Activated naive CD4-positive, alpha-beta T cell treated with anti-CD3 and anti-CD28 coated beads, Interleukin-2, amount 50 U/mL, for 24 hours (primary cell): ENCODE measurements around the gene PLA2G4A.

Source experiments
- H3K27ac Mint-ChIP-seq: one replicate; pipeline ENCODE4 v1.8.0; 2021; ENCODE audit warnings: mild to moderate bottlenecking, mixed read lengths
- H3K27me3 Mint-ChIP-seq: one replicate; pipeline ENCODE4 v1.8.0; 2021; ENCODE audit warnings: mixed read lengths
- H3K36me3 Mint-ChIP-seq: one replicate; pipeline ENCODE4 v1.8.0; 2021; ENCODE audit warnings: mixed read lengths
- H3K4me1 Mint-ChIP-seq: one replicate; pipeline ENCODE4 v1.8.0; 2021; ENCODE audit warnings: mixed read lengths
- H3K4me3 Mint-ChIP-seq: one replicate; pipeline ENCODE4 v1.8.0; 2021; ENCODE audit warnings: mild to moderate bottlenecking, mixed read lengths
- H3K9me3 Mint-ChIP-seq: one replicate; pipeline ENCODE4 v1.8.0; 2021; ENCODE audit warnings: mixed read lengths

Gene PLA2G4A

DNA sequence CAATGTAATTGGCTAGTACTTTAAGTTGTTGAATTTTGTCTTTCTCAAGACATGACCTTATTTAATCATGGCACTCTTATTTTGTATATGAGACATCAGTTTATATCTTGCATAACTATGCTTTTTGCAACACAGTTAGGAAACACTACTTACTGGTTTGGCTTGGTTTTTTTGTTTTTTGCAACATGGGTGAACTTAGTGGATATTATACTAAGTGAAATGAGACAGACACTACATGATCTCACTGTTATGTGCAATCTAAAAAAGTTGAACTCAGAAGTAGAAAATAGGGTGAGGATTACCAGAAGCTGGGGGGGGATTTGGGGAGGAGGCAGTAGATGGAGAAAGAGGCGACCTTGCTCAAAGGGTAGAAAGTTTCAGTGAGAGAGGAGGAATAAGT is 132.1 kb downstream of the PLA2G4A start:
- no peaks in the 10 kb centered on the region for H3K36me3 Mint-ChIP-seq
- peaks cover 4% of the 10 kb centered on the region for H3K27me3 Mint-ChIP-seq
- H3K9me3 Mint-ChIP-seq: no peaks in the 10 kb centered on the region
- no peak overlapping the region for H3K27ac Mint-ChIP-seq
- H3K4me1 Mint-ChIP-seq: no peaks in the 10 kb centered on the region
- H3K4me3 Mint-ChIP-seq: no peak overlapping the region

DNA sequence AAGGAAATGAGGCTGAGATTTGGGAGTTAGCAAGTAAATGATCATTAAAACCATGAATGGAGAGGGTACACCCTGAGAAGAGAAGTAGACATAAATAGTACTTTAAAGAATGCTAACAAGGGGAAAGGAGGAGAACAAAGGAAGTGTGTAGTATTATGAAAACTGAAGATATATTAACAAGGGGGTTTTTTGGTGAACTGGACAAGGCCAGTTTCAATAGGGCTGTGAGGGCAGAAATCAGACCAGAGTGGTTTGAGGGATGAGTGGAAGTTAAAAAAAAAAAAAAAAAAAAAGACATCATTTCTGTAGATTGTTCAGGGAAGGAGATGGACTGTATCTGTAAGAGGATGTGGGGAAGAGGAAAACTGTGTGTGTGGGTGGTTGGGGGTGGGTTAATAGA is 137.1 kb downstream of the PLA2G4A start:
- no peaks in the 10 kb centered on the region for H3K4me1 Mint-ChIP-seq
- no peaks in the 10 kb centered on the region for H3K36me3 Mint-ChIP-seq
- H3K4me3 Mint-ChIP-seq: no peak overlapping the region
- H3K27ac Mint-ChIP-seq: no peak overlapping the region
- H3K27me3 Mint-ChIP-seq: peaks cover 6% of the 10 kb centered on the region
- H3K9me3 Mint-ChIP-seq: no peaks in the 10 kb centered on the region

DNA sequence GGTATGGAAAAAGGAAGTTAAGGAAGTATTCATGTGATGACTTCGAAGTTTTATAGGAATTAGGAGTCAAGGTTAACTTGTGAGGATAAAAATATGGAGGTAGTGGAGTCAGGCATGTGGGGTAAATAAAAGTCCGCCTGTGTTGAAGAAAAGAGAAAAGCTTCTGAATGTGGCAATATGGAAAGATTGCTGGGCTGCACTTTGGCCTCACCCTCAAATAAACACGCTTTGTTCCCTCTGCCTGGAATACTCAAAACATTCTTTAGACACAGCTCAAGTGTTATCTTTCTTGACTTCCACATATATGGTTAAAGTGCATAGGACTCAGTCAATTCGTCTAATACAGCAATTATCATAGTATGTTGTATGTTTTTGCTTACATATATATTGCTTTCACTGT is 137.7 kb downstream of the PLA2G4A start:
- H3K4me1 Mint-ChIP-seq: no peaks in the 10 kb centered on the region
- no peak overlapping the region for H3K4me3 Mint-ChIP-seq
- H3K9me3 Mint-ChIP-seq: no peaks in the 10 kb centered on the region
- no peak overlapping the region for H3K27ac Mint-ChIP-seq
- H3K27me3 Mint-ChIP-seq: peaks cover 6% of the 10 kb centered on the region
- H3K36me3 Mint-ChIP-seq: no peaks in the 10 kb centered on the region

DNA sequence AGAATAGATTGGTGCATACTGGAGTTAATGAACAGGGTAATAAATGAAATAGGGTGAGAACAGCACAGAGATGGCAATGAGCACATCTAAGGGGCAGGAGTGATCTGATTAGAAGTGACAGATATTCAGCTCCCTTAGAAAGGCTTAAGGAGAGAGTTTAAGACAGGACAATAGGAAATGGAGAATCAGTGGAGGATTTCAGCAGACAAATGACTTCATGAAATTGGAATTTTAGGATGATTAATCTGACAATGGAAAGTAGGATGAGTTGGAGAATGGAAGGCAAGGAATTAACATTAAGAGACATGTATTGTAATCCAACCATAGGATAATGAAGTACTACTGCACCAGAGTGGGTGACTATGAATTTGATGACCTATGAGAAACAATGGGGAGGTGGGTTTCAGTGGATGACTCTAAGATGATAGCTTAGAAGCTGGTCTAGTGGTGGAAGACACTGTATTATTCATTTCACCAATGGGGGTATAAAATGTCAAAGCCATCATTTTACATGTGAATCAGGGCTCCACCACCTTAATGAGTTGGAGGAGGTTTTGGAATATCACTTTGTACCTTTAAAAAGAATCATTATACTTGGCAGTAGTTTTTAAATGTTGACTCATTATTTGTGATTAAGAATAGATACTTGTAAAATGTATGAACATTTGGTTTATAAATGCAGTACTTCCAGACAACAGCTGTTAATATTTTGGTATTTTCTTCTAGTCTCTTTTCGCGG is 139.1 kb downstream of the PLA2G4A start:
- no peaks in the 10 kb centered on the region for H3K4me1 Mint-ChIP-seq
- no peaks in the 10 kb centered on the region for H3K36me3 Mint-ChIP-seq
- no peaks in the 10 kb centered on the region for H3K9me3 Mint-ChIP-seq

DNA sequence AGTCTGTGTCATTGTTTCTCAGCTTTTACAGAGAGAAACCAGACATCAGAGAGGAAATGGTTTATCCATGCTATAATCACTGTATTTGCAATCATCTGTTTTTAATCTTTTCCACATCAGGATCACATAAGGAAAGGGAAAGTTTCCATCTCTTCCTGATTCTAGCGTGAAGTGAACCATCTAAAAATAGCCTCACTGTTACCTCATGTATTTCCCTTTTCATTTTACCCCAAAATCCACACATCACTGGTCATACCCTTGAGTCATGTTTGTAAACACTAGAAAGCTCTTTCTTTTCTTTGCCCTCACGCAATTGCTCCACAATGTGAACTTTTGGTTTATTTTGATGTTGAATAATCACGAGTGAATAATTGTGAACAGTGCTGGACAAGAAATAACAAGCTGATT is 146.0 kb downstream of the PLA2G4A start:
- no peaks in the 10 kb centered on the region for H3K9me3 Mint-ChIP-seq
- no peak overlapping the region for H3K27ac Mint-ChIP-seq
- H3K4me3 Mint-ChIP-seq: no peak overlapping the region
- H3K4me1 Mint-ChIP-seq: no peaks in the 10 kb centered on the region
- H3K27me3 Mint-ChIP-seq: peaks cover 14% of the 10 kb centered on the region
- no peaks in the 10 kb centered on the region for H3K36me3 Mint-ChIP-seq

More for the DNA sequence above, 139.1 kb downstream of the PLA2G4A start:
- no peak overlapping the region for H3K27ac Mint-ChIP-seq
- H3K27me3 Mint-ChIP-seq: peaks cover 7% of the 10 kb centered on the region
- no peak overlapping the region for H3K4me3 Mint-ChIP-seq

DNA sequence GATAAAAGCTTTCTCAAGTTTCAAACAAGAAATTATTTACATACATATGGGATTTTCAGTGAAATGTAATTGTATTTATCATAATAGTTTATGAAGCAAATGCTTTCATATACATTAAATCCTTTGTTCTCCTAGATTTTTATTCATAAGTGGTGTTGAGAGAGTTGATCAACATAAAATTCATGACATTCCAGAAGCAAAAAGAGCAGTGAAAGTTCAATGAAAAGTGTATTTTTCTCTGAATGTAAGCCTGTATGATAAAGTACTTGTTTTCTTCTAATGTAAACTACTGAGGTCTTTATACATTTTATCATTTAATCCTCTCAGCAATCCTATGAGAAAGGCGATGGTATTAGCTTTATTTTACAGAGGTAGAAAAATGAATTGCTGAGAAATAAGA is 146.5 kb downstream of the PLA2G4A start:
- H3K4me1 Mint-ChIP-seq: no peaks in the 10 kb centered on the region

DNA sequence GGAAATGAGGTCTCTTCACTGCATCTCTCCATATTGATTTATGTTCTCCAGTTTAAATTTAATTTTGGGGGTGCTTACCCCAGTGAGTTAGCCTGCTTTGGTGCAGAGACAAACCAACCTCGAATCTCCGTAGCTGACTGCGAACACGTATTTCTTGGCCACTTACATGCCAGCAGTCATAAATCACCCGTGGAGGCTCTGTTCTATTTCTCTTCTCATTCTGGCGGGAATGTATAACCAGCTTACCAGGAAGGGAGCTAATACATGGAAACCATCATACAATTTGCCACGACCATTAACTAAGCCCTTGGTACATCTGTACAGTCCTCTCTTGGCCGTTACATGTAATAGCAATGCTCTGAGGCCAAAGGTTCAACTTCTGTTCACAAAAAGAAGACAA is 148.0 kb downstream of the PLA2G4A start:
- Mint-ChIP-seq H3K27ac (no peak overlapping the region), H3K4me1 (no peaks in the 10 kb centered on the region), H3K4me3 (no peak overlapping the region), H3K36me3 (no peaks in the 10 kb centered on the region), H3K9me3 (no peaks in the 10 kb centered on the region), H3K27me3 (peaks cover 13% of the 10 kb centered on the region)

More for the DNA sequence above, 146.5 kb downstream of the PLA2G4A start:
- H3K27me3 Mint-ChIP-seq: peaks cover 14% of the 10 kb centered on the region
- no peak overlapping the region for H3K4me3 Mint-ChIP-seq
- H3K27ac Mint-ChIP-seq: no peak overlapping the region
- no peaks in the 10 kb centered on the region for H3K36me3 Mint-ChIP-seq
- no peaks in the 10 kb centered on the region for H3K9me3 Mint-ChIP-seq

DNA sequence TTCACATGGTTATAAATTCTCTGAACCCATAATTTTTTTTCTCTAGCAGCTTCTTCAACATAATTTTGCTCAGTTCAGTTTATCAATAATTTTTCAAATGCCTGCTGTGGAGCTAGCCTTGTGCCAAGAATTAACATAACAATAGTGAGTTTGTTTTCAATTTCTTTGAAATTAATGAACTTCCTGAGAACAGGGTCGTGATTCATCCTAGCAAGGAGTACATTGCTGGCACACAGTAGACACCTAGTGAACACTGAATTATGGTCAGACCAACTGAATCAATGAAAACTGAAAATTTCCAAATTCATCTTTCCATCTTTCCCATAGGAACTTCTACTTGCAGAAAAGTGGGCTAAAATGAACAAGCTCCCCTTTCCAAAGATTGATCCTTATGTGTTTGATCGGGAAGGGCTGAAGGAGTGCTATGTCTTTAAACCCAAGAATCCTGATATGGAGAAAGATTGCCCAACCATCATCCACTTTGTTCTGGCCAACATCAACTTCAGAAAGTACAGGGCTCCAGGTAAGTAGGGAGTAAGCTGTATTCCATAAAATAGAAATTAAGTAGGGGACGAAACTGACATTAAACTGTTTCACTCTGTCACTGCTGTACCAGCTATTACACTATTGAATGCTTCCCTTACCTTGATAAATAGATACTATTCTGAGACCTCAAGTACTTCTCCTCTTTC is 148.7 kb downstream of the PLA2G4A start:
- H3K9me3 Mint-ChIP-seq: no peaks in the 10 kb centered on the region
- no peak overlapping the region for H3K27ac Mint-ChIP-seq
- peaks cover 13% of the 10 kb centered on the region for H3K27me3 Mint-ChIP-seq
- H3K4me1 Mint-ChIP-seq: no peaks in the 10 kb centered on the region
- H3K4me3 Mint-ChIP-seq: no peak overlapping the region
- no peaks in the 10 kb centered on the region for H3K36me3 Mint-ChIP-seq

DNA sequence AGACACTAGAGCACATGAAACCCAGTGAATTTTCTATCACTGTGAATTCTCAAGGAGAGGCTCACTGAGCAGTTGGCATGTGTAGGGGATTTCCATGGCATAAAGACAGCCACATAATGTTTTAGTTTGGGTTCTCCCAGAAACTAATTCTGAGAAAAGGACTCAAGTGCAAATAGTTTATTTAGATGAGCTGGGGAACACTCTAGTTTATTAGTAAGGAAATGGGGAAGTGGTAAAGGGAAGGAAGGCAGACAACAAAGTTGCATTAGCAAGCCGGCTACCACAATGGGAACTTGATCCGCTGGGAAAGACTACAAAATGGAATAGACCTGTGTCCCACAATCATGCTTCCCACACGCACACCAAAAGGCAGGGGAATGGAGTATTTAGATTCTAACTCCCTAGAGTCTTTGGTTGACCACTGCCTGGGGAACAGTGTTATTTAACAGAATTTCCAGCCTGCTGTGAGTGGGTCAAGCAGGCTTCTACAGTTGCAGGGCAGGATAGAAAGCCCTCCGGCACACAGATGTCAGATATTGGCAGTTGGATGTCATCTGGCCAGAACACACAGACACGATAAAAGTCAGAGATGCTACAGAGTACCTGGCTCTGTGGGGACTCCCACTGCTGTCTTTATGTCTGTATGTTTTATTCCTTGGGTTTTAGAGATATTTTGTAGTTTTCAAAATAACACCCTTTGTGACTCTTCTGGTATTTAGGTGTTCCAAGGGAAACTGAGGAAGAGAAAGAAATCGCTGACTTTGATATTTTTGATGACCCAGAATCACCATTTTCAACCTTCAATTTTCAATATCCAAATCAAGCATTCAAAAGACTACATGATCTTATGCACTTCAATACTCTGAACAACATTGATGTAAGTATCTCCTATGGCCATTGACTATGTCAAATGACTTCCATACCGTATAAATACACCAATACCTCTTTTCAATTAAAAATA is 150.1 kb downstream of the PLA2G4A start:
- H3K27me3 Mint-ChIP-seq: peaks cover 10% of the 10 kb centered on the region
- no peaks in the 10 kb centered on the region for H3K36me3 Mint-ChIP-seq
- H3K27ac Mint-ChIP-seq: no peak overlapping the region
- H3K9me3 Mint-ChIP-seq: no peaks in the 10 kb centered on the region
- H3K4me1 Mint-ChIP-seq: no peaks in the 10 kb centered on the region
- no peak overlapping the region for H3K4me3 Mint-ChIP-seq

DNA sequence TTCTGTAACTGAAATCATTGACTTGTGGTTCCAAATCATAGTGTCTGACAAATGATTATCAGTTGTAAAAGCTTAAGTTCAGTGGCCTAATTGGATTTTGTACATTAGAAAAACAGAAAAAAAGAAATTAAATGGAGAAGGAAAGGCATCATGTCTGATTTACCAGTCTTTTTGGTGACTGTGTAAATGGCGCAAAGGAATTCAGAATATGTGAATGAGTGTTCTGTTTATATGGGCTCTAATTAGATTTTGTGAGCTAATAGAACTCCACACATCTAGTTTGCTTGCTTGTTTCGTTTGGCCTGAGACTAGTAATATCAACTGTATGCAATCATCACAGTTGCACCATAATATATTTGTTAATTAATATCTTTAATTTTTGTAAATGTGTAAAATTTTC is 151.7 kb downstream of the PLA2G4A start:
- peaks cover 8% of the 10 kb centered on the region for H3K27me3 Mint-ChIP-seq
- no peaks in the 10 kb centered on the region for H3K4me1 Mint-ChIP-seq
- no peaks in the 10 kb centered on the region for H3K36me3 Mint-ChIP-seq
- H3K4me3 Mint-ChIP-seq: no peak overlapping the region
- H3K9me3 Mint-ChIP-seq: no peaks in the 10 kb centered on the region
- H3K27ac Mint-ChIP-seq: no peak overlapping the region

DNA sequence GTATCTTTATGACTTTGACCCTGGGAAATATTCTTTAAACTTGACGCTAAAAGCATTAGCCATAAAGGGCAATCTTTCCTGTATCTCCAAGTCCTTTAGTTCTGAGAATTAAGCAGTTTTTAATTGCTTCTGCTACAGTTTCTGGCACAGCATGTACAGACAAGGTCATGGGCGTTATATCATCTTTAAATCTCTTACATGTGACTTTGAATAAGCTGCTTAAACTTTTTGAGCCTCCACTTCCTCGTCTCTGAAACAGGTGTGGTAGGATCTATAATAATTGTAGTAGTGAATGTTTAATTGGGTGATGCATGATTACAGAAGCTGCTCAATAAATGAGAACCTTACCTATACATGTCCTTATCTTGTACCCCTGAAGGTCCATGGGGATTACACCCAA is 153.4 kb downstream of the PLA2G4A start:
- H3K4me3 Mint-ChIP-seq: no peak overlapping the region
- no peaks in the 10 kb centered on the region for H3K9me3 Mint-ChIP-seq
- H3K36me3 Mint-ChIP-seq: no peaks in the 10 kb centered on the region
- H3K27me3 Mint-ChIP-seq: peaks cover 5% of the 10 kb centered on the region
- H3K4me1 Mint-ChIP-seq: no peaks in the 10 kb centered on the region
- H3K27ac Mint-ChIP-seq: no peak overlapping the region

DNA sequence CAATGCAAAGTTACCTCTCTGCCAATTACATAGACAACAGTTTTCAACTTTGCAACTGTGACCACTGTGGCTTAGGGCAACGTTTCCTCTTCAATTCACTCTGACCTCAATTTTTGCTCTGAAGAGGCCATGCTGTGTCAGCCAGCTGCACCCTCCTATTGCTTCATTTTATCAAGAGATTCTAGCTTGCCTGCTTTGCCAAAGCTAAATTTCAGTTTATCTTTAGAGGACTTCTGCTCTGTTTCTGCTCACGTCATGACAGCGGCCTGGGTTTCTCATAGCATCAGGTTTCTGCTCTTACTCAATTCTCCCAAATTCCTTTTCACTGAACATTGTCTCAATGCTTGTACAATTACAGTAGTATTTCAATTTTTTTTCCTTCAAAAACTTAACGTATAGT is 154.6 kb downstream of the PLA2G4A start:
- H3K27me3 Mint-ChIP-seq: peaks cover 5% of the 10 kb centered on the region
- H3K4me1 Mint-ChIP-seq: no peaks in the 10 kb centered on the region
- H3K4me3 Mint-ChIP-seq: no peak overlapping the region
- H3K36me3 Mint-ChIP-seq: no peaks in the 10 kb centered on the region
- H3K9me3 Mint-ChIP-seq: no peaks in the 10 kb centered on the region
- H3K27ac Mint-ChIP-seq: no peak overlapping the region

DNA sequence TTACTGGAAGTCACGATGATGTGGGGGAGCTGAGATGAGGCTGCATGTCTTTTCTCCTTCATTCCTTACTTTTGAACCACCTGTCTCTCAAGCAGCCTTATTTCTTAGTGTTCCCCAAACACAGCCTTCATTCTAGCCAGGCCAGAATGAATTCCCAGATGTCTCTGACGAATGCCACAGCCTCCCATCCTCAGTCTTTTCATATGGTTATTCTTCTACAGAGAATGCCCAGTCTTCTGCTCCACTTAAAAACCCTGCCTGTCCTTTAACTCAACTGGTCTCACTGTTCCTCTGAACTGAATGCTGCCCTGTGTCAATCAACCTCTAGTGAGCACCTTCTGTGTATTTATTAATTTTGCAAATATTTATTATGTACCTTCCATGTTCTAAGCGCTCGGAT is 156.2 kb downstream of the PLA2G4A start:
- Mint-ChIP-seq H3K27me3 (peaks cover 4% of the 10 kb centered on the region), H3K36me3 (no peaks in the 10 kb centered on the region), H3K4me3 (no peak overlapping the region), H3K4me1 (no peaks in the 10 kb centered on the region), H3K27ac (no peak overlapping the region), H3K9me3 (no peaks in the 10 kb centered on the region)

DNA sequence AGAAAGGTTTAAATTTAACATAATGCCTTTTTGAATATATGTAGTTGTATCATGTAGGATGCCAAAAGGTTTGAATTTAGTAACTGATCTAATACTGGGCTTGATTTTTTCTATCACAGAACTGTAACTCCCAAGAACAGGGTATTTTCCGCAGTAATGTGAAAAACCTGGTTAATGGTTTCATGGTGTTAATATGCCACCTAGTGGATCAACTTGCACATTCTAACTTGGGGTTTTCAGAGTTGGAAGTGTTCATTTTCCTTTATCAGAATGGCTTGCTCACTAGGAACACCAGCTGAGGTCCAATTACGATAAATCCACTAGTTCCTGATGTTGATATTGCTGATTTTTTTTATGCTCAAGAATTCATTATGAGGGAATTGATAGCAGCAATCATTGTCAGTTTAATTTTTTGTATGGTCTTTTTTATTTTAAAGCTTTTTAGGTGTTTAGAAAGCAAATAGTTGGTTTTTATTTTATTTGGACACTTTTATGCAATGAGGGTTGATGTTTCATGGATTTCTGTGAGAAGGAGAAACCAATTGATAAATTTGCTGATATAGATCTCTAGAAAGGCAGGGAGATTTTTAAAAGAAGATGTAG is 157.2 kb downstream of the PLA2G4A start:
- no peaks in the 10 kb centered on the region for H3K36me3 Mint-ChIP-seq
- no peaks in the 10 kb centered on the region for H3K4me1 Mint-ChIP-seq
- H3K27ac Mint-ChIP-seq: no peak overlapping the region
- H3K27me3 Mint-ChIP-seq: peaks cover 2% of the 10 kb centered on the region
- no peaks in the 10 kb centered on the region for H3K9me3 Mint-ChIP-seq
- H3K4me3 Mint-ChIP-seq: no peak overlapping the region

DNA sequence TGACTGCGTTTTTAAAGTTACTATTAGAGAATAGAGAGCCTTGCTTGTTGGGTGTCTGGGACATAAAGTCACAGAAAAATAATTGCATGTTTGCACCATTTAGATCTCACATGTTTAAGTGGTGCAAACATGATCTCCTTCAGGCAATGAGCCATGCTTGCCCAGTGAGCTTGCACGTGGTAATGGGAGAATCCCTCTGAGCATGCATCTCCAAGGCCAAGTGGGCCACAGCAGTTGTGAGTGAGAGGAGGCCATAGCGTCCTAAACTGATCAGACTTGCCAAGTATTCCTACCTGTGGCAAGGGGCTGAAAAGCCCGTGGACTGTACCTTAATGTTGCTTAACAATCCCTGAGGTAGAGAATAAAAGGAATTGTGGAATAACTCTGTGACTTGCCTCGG is 158.3 kb downstream of the PLA2G4A start:
- Mint-ChIP-seq H3K27me3 (peaks cover 2% of the 10 kb centered on the region), H3K4me3 (no peak overlapping the region), H3K36me3 (no peaks in the 10 kb centered on the region), H3K9me3 (no peaks in the 10 kb centered on the region), H3K4me1 (no peaks in the 10 kb centered on the region), H3K27ac (no peak overlapping the region)
